ENCODE data around the gene CACNA1A. TPM values are rescaled to one million over a fixed set of nuclear protein-coding genes. Genes with fewer than 3 reads are reported as not detected.
A peak's percentile ranks its signal among the peaks of the same experiment; 100 is the strongest.
"Not testable (repeated sequence)": the region's sequence is repeated elsewhere in the genome, so short reads cannot be mapped to it uniquely, and the experiment has no call there.

The CACNA1A gene
- total and polyA plus RNA-seq, 3 experiments from 2014 or later = 0.20 to 0.42 TPM; not detected in 1

DNA sequence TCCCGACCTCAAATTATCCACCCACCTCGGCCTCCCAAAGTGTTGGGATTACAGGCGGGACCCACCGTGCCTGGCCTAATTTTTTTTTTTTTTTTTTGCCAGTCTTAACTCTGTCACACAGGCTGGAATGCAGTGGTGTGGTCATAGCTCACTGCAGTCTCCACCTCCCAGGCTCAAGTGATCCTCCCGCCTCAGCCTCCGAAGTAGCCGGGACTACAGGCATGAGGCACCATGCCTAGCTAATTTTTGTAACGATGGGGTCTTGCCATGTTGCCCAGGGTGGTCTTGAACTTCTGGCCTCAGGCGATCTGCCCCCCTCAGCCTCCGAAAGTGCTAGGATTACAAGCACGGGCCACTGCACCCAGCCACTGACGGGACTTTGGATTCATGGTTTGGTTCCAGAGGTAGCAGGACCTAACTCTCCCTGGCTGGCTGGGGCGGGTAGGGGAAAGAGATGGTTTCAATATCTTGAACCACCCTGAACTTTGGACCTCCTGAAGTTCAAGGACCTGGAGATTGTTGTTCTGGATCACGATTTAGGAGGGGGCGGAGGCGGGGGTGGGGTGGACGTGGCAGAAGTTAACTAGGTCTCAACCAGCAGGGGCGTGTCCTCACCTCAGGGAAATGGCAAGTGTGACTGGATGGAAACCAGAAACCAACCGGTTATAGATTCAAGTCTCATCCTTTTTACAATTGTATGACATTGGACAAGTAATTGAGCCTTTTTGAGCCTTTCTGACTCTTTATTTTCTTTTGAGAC is 315.3 kb downstream of the CACNA1A start:
- no peaks in the 10 kb centered on the region for H3K9me3 Mint-ChIP-seq
- peaks cover 40% of the 10 kb centered on the region for H3K4me1 ChIP-seq (ENCODE audit: insufficient read depth, low read length)
- no peaks in the 10 kb centered on the region for H3K36me3 Mint-ChIP-seq
- H3K27ac Mint-ChIP-seq = peak overlapping the region in 2 of 8 donors; percentile 56 to 57
- H3K4me3 Mint-ChIP-seq = peak overlapping the region in 1 of 7 donors; percentile 48
- ChIA-PET CTCF (interaction anchor here (0.8 to 2.0 kb wide), 3 partner anchors 15 to 23 kb away, joined by 3 to 4 read pairs (median 3); no protein-coding TSS in a partner anchor), POLR2A (interaction anchor here (0.7 kb wide), 1 partner anchor 9 kb away, joined by 4 read pairs; no protein-coding TSS in a partner anchor)
- H3K36me3 ChIP-seq (ENCODE audit: insufficient read depth, low read length) = no peaks in the 10 kb centered on the region
- H3K27ac ChIP-seq (ENCODE audit: low read depth, low read length) = no peak overlapping the region
- H3K9me3 ChIP-seq (ENCODE audit: low read length) = no peaks in the 10 kb centered on the region
- no peaks in the 10 kb centered on the region for H3K27me3 Mint-ChIP-seq
- no peak overlapping the region for H3K4me3 ChIP-seq (ENCODE audit: low read length)
- H3K27me3 ChIP-seq (ENCODE audit: insufficient read depth, low read length, poor library complexity, severe bottlenecking) = no peaks in the 10 kb centered on the region
- DNase-seq = no peak
- peaks cover 34 to 44% (median 37%) of the 10 kb centered on the region in 3 donors for H3K4me1 Mint-ChIP-seq

- no peaks in the 10 kb centered on the region for H3K36me3 Mint-ChIP-seq
- no peak overlapping the region for H3K4me3 Mint-ChIP-seq
- DNase-seq = no peak
- ChIA-PET CTCF (interaction anchor here (0.7 to 2.0 kb wide), 4 partner anchors 14 to 40 kb away, joined by 3 to 4 read pairs (median 3); no protein-coding TSS in a partner anchor), POLR2A (interaction anchor here (0.6 to 0.7 kb wide), 2 partner anchors 22 to 40 kb away, joined by 3 to 9 read pairs; no protein-coding TSS in a partner anchor)
- Histone ChIP-seq H3K9me3 (ENCODE audit: low read length) (no peaks in the 10 kb centered on the region), H3K4me3 (ENCODE audit: low read length) (no peak overlapping the region), H3K27me3 (ENCODE audit: insufficient read depth, low read length, poor library complexity, severe bottlenecking) (no peaks in the 10 kb centered on the region), H3K4me1 (ENCODE audit: insufficient read depth, low read length) (peaks cover 26% of the 10 kb centered on the region), H3K27ac (ENCODE audit: low read depth, low read length) (no peak overlapping the region), H3K36me3 (ENCODE audit: insufficient read depth, low read length) (no peaks in the 10 kb centered on the region)
- H3K9me3 Mint-ChIP-seq = no peaks in the 10 kb centered on the region
- H3K4me1 Mint-ChIP-seq = peaks cover 26 to 37% (median 30%) of the 10 kb centered on the region in 3 donors
- no peaks in the 10 kb centered on the region for H3K27me3 Mint-ChIP-seq
- H3K27ac Mint-ChIP-seq = peak overlapping the region in 1 of 8 donors; percentile 26
Observed at GRCh38 chr19:13189600-13189999, 316.7 kb downstream of the CACNA1A start.

- H3K27ac ChIP-seq (ENCODE audit: low read depth, low read length) = no peak overlapping the region
- H3K36me3 Mint-ChIP-seq = no peaks in the 10 kb centered on the region
- ChIA-PET POLR2A (no interaction called here), CTCF (interaction anchor here (0.8 kb wide), 1 partner anchor 30 kb away, joined by 3 read pairs; no protein-coding TSS in a partner anchor)
- H3K4me3 ChIP-seq (ENCODE audit: low read length) = no peak overlapping the region
- H3K4me1 ChIP-seq (ENCODE audit: insufficient read depth, low read length) = peaks cover 14% of the 10 kb centered on the region
- H3K4me3 Mint-ChIP-seq = no peak overlapping the region
- H3K9me3 ChIP-seq (ENCODE audit: low read length) = no peaks in the 10 kb centered on the region
- H3K9me3 Mint-ChIP-seq = no peaks in the 10 kb centered on the region
- peaks cover 23 to 29% (median 23%) of the 10 kb centered on the region in 3 donors for H3K4me1 Mint-ChIP-seq
- no peak for DNase-seq
- H3K27me3 ChIP-seq (ENCODE audit: insufficient read depth, low read length, poor library complexity, severe bottlenecking) = no peaks in the 10 kb centered on the region
- H3K36me3 ChIP-seq (ENCODE audit: insufficient read depth, low read length) = no peaks in the 10 kb centered on the region
- H3K27me3 Mint-ChIP-seq = no peaks in the 10 kb centered on the region
- H3K27ac Mint-ChIP-seq = peak overlapping the region in 6 of 8 donors; percentile 42 to 83 (median 68)
Observed at GRCh38 chr19:13187419-13187818, 318.9 kb downstream of the CACNA1A start.

DNA sequence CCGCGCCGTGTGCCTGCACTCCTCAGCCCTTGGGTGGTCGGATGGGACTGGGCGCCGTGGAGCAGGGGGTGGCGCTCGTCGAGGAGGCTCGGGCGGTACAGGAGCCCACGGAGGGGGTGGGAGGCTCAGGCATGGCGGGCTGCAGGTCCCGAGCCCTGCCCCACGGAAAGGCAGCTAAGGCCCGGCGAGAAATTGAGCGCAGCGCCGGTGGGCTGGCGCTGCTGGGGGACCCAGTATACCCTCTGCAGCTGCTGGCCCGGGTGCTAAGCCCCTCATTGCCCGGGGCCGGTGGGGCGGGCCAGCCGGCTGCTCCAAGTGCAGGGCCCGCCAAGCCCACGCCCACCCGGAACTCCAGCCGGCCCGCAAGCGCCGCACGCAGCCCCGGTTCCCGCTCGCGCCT is 319.6 kb downstream of the CACNA1A start:
- H3K27ac Mint-ChIP-seq; H3K27me3 ChIP-seq (ENCODE audit: insufficient read depth, low read length, poor library complexity, severe bottlenecking); H3K4me3 Mint-ChIP-seq; H3K9me3 Mint-ChIP-seq; H3K27ac ChIP-seq (ENCODE audit: low read depth, low read length); DNase-seq; H3K36me3 ChIP-seq (ENCODE audit: insufficient read depth, low read length); H3K36me3 Mint-ChIP-seq; POLR2A ChIA-PET; H3K4me3 ChIP-seq (ENCODE audit: low read length); H3K9me3 ChIP-seq (ENCODE audit: low read length); H3K27me3 Mint-ChIP-seq: not testable (repeated sequence)
- peaks cover 20% of the 10 kb centered on the region for H3K4me1 ChIP-seq (ENCODE audit: insufficient read depth, low read length)
- CTCF ChIA-PET = interaction anchor here (1.1 to 1.6 kb wide), 2 partner anchors 8 to 19 kb away, joined by 4 to 11 read pairs; no protein-coding TSS in a partner anchor
- peaks cover 29 to 37% (median 30%) of the 10 kb centered on the region in 3 donors for H3K4me1 Mint-ChIP-seq

DNA sequence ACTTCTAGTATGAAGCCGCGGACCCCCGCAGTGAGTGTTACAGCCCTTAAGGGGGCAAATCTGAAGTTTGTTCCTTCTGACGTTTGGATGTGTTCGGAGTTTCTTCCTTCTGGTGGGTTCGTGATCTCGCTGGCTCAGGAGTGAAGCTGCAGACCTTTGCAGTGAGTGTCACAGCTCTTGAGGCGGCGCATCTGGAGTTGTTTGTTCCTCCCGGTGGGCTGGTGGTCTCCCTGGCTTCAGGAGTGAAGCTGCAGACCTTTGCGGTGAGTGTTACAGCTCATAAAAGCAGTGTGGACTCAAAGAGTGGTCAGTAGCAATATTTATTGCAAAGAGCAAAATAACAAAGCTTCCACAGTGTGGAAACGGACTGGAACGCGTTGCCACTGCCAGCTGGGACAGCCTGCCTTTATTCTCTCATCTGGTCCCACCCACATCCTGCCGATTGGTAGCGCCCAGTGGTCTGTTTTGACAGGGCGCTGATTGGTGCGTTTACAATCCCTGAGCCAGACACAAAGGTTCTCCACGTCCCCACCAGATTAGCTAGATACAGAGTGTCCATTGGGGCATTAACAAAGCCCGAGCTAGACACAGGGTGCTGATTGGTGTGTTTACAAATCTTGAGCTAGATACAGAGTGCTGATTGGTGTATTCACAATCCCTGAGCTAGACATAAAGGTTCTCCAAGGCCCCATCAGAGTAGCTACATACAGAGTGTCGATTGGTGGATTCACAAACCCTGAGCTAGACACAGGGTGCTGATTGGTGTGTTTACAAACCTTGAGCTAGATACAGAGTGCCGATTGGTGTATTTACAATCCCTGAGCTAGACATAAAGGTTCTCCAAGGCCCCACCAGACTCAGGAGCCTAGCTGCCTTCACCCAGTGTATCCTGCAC is 320.3 kb downstream of the CACNA1A start:
- POLR2A ChIA-PET; H3K36me3 ChIP-seq (ENCODE audit: insufficient read depth, low read length); H3K27me3 Mint-ChIP-seq; DNase-seq; H3K9me3 ChIP-seq (ENCODE audit: low read length); H3K27me3 ChIP-seq (ENCODE audit: insufficient read depth, low read length, poor library complexity, severe bottlenecking); H3K9me3 Mint-ChIP-seq; H3K36me3 Mint-ChIP-seq; H3K27ac ChIP-seq (ENCODE audit: low read depth, low read length); H3K4me3 Mint-ChIP-seq; H3K4me3 ChIP-seq (ENCODE audit: low read length): not testable (repeated sequence)
- peaks cover 17% of the 10 kb centered on the region for H3K4me1 ChIP-seq (ENCODE audit: insufficient read depth, low read length)
- CTCF ChIA-PET = interaction anchor here (1.1 to 1.6 kb wide), 2 partner anchors 9 to 19 kb away, joined by 4 to 11 read pairs; no protein-coding TSS in a partner anchor
- Mint-ChIP-seq H3K4me1 (peaks cover 27 to 38% (median 27%) of the 10 kb centered on the region in 3 donors), H3K27ac (peak overlapping the region in 3 of 8 donors; percentile 42 to 79 (median 77))

DNA sequence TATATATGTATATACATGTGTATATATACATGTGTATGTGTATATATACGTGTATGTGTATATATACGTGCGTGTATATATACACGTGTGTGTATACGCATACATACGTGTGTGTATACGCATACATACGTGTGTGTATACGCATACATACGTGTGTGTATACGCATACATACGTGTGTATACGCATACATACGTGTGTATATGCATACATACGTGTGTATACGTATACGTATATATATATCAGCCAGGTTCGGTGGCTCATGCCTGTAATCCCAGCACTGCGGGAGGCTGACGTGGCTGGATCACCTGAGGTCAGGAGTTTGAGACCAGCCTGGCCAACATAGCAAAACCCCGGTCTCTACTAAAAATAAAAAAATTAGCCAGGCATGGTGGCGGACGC is 321.4 kb downstream of the CACNA1A start:
- DNase-seq; H3K27me3 Mint-ChIP-seq; H3K27me3 ChIP-seq (ENCODE audit: insufficient read depth, low read length, poor library complexity, severe bottlenecking); H3K27ac ChIP-seq (ENCODE audit: low read depth, low read length); H3K9me3 Mint-ChIP-seq; H3K4me3 ChIP-seq (ENCODE audit: low read length); H3K36me3 ChIP-seq (ENCODE audit: insufficient read depth, low read length); H3K36me3 Mint-ChIP-seq; H3K9me3 ChIP-seq (ENCODE audit: low read length); CTCF ChIA-PET; H3K27ac Mint-ChIP-seq; POLR2A ChIA-PET; H3K4me3 Mint-ChIP-seq: not testable (repeated sequence)
- peaks cover 25% of the 10 kb centered on the region for H3K4me1 ChIP-seq (ENCODE audit: insufficient read depth, low read length)
- H3K4me1 Mint-ChIP-seq = peaks cover 30 to 46% (median 33%) of the 10 kb centered on the region in 3 donors

GRCh38 chr19:13181747-13182388 is 324.4 kb downstream of the CACNA1A start:
- peak; percentile 19 to 70 (median 35) for DNase-seq
- Histone ChIP-seq H3K4me3 (ENCODE audit: low read length) (peak overlapping the region; percentile 41), H3K4me1 (ENCODE audit: insufficient read depth, low read length) (peaks cover 26% of the 10 kb centered on the region), H3K9me3 (ENCODE audit: low read length) (no peaks in the 10 kb centered on the region), H3K27me3 (ENCODE audit: insufficient read depth, low read length, poor library complexity, severe bottlenecking) (no peaks in the 10 kb centered on the region), H3K27ac (ENCODE audit: low read depth, low read length) (no peak overlapping the region), H3K36me3 (ENCODE audit: insufficient read depth, low read length) (no peaks in the 10 kb centered on the region)
- Mint-ChIP-seq H3K4me3 (peak overlapping the region in 6 of 7 donors; percentile 68 to 89 (median 71)), H3K9me3 (no peaks in the 10 kb centered on the region), H3K27ac (peak overlapping the region; percentile 83 to 97 (median 90)), H3K36me3 (no peaks in the 10 kb centered on the region), H3K27me3 (no peaks in the 10 kb centered on the region), H3K4me1 (peaks cover 22 to 41% (median 23%) of the 10 kb centered on the region in 3 donors)
- ChIA-PET POLR2A (interaction anchor here (0.6 to 3.2 kb wide), 10 partner anchors 9 to 29 kb away, joined by 3 to 31 read pairs (median 7); no protein-coding TSS in a partner anchor), CTCF (interaction anchor here (0.6 to 2.6 kb wide), 13 partner anchors 9 to 226 kb away, joined by 3 to 29 read pairs (median 4); no protein-coding TSS in a partner anchor)
